Type B pancreatic cell (in vitro differentiated cells): ENCODE results near the gene NID1. TPM values are rescaled to one million over a fixed set of nuclear protein-coding genes. Genes with fewer than 3 reads are reported as not detected.

Source experiments
- DNase-seq: peaks from one replicate; pipeline ENCODE4 v3.0.0; 2021; ENCODE audit warnings: mixed read lengths; ENCODE audit not compliant: unreplicated experiment; ENCODE audit errors: extremely low spot score
- H3K27ac Mint-ChIP-seq: 2 replicates; pipeline ENCODE4 v1.8.0; 2021; ENCODE audit warnings: mild to moderate bottlenecking, mixed read lengths
- H3K27me3 Mint-ChIP-seq: 2 replicates; pipeline ENCODE4 v1.8.0; 2021; ENCODE audit warnings: mixed read lengths
- H3K36me3 Mint-ChIP-seq: 2 replicates; pipeline ENCODE4 v1.8.0; 2021; ENCODE audit warnings: mixed read lengths
- H3K4me1 Mint-ChIP-seq: one replicate; pipeline ENCODE4 v1.8.0; 2021; ENCODE audit warnings: mixed read lengths; ENCODE audit not compliant: unreplicated experiment
- H3K4me3 Mint-ChIP-seq: 2 replicates; pipeline ENCODE4 v1.8.0; 2021; ENCODE audit warnings: mild to moderate bottlenecking, mixed read lengths
- H3K9me3 Mint-ChIP-seq: 2 replicates; pipeline ENCODE4 v1.8.0; 2021; ENCODE audit warnings: mixed read lengths
- total RNA-seq: library from RNA; stranded (reverse); gene quantifications from 2 replicates; pipeline ENCODE4 v1.2.1, GENCODE V29; 2021; ENCODE audit warnings: low replicate concordance
- TF ChIP-seq, protein P1 (sequence below): fragments of 200-600 bp; sonication (generic); conservative IDR thresholded peaks from 2 replicates; pipeline ENCODE4 v1.5.0; 2021; ENCODE audit warnings: antibody characterized with exemption, mild to moderate bottlenecking

NID1 gene
- total RNA-seq, 1 donor from 2014 or later: 65.6 TPM

DNA sequence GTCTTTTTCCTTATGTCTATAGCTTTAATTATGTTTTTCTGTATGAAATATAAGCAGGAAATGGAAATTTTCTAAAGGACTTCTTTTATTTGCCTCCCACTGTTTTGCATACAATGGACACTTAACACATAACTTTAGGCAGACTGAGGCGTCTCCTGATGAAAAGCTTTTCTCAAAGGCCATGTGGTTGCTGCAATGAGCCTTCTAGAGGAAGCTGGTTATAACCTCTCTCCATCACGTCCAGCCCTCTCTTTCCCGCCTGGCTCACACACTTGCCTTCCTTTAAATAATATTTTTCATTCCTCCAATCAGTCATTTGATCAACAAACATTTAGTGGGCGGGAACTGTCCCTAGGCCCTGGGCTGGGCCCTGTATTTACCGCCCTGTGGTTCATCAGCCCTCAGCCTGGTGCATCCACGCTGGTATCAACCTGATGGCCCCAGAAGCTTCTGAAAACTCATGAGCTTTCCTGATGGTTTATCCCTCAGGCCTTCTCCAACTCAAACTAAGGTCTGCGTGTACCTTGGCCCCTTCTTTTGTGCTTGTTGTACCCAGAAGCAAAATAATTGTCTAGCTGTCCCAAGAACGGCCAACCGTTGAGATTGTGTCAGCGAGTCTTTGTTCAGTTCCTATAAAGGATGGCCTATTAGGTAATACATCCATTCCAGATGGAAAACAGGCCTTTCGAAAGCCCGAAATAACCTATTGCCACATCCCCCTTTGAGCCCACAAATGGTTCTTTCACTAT is 122.8 kb downstream of the NID1 start:
- Mint-ChIP-seq H3K36me3 (no peaks in the 10 kb centered on the region), H3K4me1 (no peaks in the 10 kb centered on the region), H3K4me3 (no peak overlapping the region), H3K27me3 (peaks cover 4% of the 10 kb centered on the region), H3K27ac (no peak overlapping the region), H3K9me3 (no peaks in the 10 kb centered on the region)
- TF ChIP-seq, protein P1, sequence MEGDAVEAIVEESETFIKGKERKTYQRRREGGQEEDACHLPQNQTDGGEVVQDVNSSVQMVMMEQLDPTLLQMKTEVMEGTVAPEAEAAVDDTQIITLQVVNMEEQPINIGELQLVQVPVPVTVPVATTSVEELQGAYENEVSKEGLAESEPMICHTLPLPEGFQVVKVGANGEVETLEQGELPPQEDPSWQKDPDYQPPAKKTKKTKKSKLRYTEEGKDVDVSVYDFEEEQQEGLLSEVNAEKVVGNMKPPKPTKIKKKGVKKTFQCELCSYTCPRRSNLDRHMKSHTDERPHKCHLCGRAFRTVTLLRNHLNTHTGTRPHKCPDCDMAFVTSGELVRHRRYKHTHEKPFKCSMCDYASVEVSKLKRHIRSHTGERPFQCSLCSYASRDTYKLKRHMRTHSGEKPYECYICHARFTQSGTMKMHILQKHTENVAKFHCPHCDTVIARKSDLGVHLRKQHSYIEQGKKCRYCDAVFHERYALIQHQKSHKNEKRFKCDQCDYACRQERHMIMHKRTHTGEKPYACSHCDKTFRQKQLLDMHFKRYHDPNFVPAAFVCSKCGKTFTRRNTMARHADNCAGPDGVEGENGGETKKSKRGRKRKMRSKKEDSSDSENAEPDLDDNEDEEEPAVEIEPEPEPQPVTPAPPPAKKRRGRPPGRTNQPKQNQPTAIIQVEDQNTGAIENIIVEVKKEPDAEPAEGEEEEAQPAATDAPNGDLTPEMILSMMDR: no peak
- DNase-seq: no peak

DNA sequence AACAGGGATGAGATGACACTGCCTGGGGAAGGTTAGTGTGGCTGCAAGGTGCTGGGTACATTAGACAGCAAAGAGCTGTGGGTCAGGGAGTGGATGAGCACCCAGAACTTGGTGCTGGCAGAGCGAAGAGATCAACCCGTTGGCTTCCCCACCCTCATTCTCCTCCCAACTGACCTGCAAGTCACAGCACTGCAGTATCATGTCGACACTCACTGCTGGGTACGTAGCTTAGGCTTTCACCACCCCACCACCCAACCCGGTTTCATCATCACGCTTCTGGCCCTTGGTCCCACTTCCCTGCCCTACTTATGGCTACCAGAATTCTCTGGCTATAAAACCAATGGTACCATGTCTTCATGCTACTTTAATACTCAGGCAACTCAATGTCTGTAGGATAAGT is 124.6 kb downstream of the NID1 start:
- Mint-ChIP-seq H3K27ac (no peak overlapping the region), H3K9me3 (no peaks in the 10 kb centered on the region), H3K4me3 (no peak overlapping the region), H3K36me3 (no peaks in the 10 kb centered on the region), H3K4me1 (no peaks in the 10 kb centered on the region), H3K27me3 (peaks cover 4% of the 10 kb centered on the region)
- TF ChIP-seq, protein P1: no peak
- DNase-seq: no peak

DNA sequence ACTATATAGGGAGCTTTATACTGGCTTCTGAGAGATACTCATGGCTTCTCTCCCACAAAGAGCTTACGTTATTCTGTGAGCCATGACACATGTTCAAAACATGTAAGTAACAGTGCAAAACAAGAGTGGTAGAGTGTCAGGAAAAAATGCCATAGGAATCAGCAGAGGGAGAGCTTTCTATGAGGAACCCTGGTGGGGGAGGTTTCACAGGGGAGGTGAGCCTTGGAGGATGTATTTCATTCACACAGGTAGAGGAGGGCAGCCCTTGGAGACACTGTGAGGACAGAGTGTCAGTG is 125.5 kb downstream of the NID1 start:
- Mint-ChIP-seq H3K9me3 (no peaks in the 10 kb centered on the region), H3K4me3 (no peak overlapping the region), H3K36me3 (no peaks in the 10 kb centered on the region), H3K27me3 (peaks cover 4% of the 10 kb centered on the region), H3K4me1 (peaks cover 5% of the 10 kb centered on the region), H3K27ac (no peak overlapping the region)
- TF ChIP-seq, protein P1: no peak
- no peak for DNase-seq

DNA sequence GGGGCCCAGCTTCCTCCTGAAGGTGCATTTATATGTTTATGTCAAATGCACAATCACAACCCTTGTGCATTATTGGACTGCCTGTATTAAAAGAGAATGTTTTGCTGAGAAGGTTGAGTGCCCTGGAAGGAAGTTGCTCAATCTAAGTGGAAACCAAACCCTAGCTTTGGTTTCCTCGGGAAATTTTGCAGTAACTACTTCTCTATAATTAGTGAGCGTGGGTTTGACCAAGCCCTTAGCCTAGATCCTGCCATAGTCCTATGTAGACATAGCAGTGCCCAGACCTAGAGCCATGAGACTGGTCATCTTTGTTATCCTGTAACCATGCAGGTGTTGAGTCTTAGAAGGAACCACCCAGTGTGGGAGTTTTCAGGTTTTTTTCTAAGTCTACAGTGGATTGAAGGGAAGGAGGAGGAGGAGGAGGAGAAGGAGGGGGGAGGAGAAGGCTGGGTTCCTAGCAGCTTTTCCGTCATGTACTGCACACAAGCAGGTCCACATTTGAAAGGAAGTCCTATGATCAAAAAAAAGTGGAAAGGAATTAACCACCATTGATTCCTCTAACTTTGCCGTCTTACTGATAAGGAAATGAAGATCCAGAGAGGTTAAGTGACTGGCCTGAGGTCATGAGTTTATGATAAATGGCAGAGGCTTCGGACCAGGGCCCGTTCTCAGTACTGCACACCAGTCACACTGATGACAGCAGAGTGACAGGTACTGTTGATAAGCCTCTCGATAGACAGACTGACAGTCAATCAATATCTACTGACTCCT is 126.0 kb downstream of the NID1 start:
- Mint-ChIP-seq H3K27me3 (peaks cover 4% of the 10 kb centered on the region), H3K36me3 (no peaks in the 10 kb centered on the region), H3K4me1 (peaks cover 5% of the 10 kb centered on the region), H3K9me3 (no peaks in the 10 kb centered on the region), H3K27ac (no peak overlapping the region), H3K4me3 (no peak overlapping the region)
- TF ChIP-seq, protein P1: no peak
- DNase-seq: no peak

DNA sequence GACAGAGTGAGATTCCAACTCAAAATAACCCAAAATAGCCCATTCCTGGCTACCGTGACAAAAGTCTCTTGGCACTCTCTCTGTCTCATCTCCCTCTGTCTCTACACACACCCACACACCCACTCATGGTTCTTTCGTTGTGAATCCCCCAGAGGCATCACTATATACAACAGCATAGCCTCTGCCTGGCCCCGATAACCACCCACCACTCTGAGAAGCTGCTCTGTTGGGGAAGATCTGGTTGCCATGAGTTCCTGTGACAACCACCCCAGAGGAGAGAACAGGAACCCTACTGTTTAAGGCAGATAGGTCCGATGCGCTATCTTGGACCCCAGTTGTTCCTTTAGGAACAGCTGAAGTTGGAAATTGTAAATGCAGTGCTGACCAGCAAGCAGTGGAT is 127.8 kb downstream of the NID1 start:
- H3K36me3 Mint-ChIP-seq: no peaks in the 10 kb centered on the region
- TF ChIP-seq, protein P1: no peak
- no peak for DNase-seq
- peaks cover 4% of the 10 kb centered on the region for H3K27me3 Mint-ChIP-seq
- no peak overlapping the region for H3K27ac Mint-ChIP-seq
- no peak overlapping the region for H3K4me3 Mint-ChIP-seq
- no peaks in the 10 kb centered on the region for H3K9me3 Mint-ChIP-seq
- H3K4me1 Mint-ChIP-seq: peaks cover 5% of the 10 kb centered on the region
